HG03066 (cell line): ENCODE results near the gene IL1R1.

ENCODE experiments used
- ATAC-seq: cut with Tn5 transposase; IDR thresholded peaks from one replicate; pipeline ENCODE4 v1.9.1; 2021; ENCODE audit warnings: low read depth; ENCODE audit not compliant: unreplicated experiment

The IL1R1 gene

GRCh38 chr2:102137138-102137537 is 5.4 kb upstream of the IL1R1 start:
- ATAC-seq = no peak

- ATAC-seq = no peak
Observed at GRCh38 chr2:102138331-102138730, 4.2 kb upstream of the IL1R1 start.

- no peak for ATAC-seq
Observed at GRCh38 chr2:102139851-102140250, 2.7 kb upstream of the IL1R1 start.

- no peak for ATAC-seq
Observed at GRCh38 chr2:102140377-102140776, 2.2 kb upstream of the IL1R1 start.

GRCh38 chr2:102141011-102141943 is 1.3 kb upstream of the IL1R1 start:
- no peak for ATAC-seq

- ATAC-seq = no peak
Observed at GRCh38 chr2:102142829-102143449, 393 bp downstream of the IL1R1 start.

GRCh38 chr2:102143450-102143985 is 972 bp downstream of the IL1R1 start:
- ATAC-seq = no peak

GRCh38 chr2:102144128-102144527 is 1.6 kb downstream of the IL1R1 start:
- ATAC-seq = no peak

GRCh38 chr2:102145107-102145506 is 2.6 kb downstream of the IL1R1 start:
- no peak for ATAC-seq

GRCh38 chr2:102145934-102146333 is 3.4 kb downstream of the IL1R1 start:
- no peak for ATAC-seq

- no peak for ATAC-seq
Observed at GRCh38 chr2:102147935-102148334, 5.4 kb downstream of the IL1R1 start.

GRCh38 chr2:102149243-102149642 is 6.7 kb downstream of the IL1R1 start:
- ATAC-seq = no peak

- no peak for ATAC-seq
Observed at GRCh38 chr2:102149644-102150455, 7.3 kb downstream of the IL1R1 start.

GRCh38 chr2:102154364-102154763 is 11.8 kb downstream of the IL1R1 start:
- ATAC-seq = no peak

GRCh38 chr2:102154946-102155702 is 12.6 kb downstream of the IL1R1 start:
- ATAC-seq = no peak

- ATAC-seq = no peak
Observed at GRCh38 chr2:102155703-102156515, 13.4 kb downstream of the IL1R1 start.

GRCh38 chr2:102158011-102158755 is 15.6 kb downstream of the IL1R1 start:
- no peak for ATAC-seq

- no peak for ATAC-seq
Observed at GRCh38 chr2:102159295-102159694, 16.7 kb downstream of the IL1R1 start.
